IPS-NIHi11 (cell line): ENCODE results near the gene BPIFB3.
"Not testable (repeated sequence)": the region's sequence is repeated elsewhere in the genome, so short reads cannot be mapped to it uniquely, and the experiment has no call there.

Experiments
- DNase-seq: peaks from one replicate; pipeline ENCODE4 v3.0.0; 2012; ENCODE audit warnings: mixed read lengths, low spot score

The BPIFB3 gene

GRCh38 chr20:33122297-33122696 is 68.6 kb downstream of the BPIFB3 start:
- DNase-seq = not testable (repeated sequence)
